HUDEP-2 (cell line): ENCODE results near the gene ERC2.

ENCODE experiments used
- DNase-seq, 76 experiments: peaks; one replicate each; lab custom pipeline; 2025; ENCODE audit not compliant: unreplicated experiment in 76 of 76; lab: John Stamatoyannopoulos, UW

The ERC2 gene

DNA sequence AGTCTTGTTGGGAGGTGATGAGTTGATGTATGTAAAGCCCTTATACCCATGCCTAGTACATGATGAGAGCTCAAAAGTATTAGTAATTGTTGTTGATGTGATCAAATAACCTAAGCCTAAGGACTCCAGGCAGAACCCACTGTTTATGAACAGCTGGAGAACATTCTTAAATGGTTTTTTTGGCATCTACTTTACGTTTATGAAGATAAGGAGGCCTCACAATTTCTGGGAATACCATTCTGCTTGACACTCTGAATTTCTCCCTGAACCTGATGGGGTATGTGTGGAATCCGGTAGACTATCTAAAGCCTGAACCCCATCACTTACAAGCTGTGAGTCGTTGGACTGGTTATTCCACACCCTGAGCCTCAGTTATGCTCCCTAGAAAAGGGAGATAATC is 736.5 kb downstream of the ERC2 start:
- no peak for DNase-seq

- DNase-seq: no peak
These were observed 738.7 kb downstream of the ERC2 start for GRCh38 chr3:55729546-55729945.

DNA sequence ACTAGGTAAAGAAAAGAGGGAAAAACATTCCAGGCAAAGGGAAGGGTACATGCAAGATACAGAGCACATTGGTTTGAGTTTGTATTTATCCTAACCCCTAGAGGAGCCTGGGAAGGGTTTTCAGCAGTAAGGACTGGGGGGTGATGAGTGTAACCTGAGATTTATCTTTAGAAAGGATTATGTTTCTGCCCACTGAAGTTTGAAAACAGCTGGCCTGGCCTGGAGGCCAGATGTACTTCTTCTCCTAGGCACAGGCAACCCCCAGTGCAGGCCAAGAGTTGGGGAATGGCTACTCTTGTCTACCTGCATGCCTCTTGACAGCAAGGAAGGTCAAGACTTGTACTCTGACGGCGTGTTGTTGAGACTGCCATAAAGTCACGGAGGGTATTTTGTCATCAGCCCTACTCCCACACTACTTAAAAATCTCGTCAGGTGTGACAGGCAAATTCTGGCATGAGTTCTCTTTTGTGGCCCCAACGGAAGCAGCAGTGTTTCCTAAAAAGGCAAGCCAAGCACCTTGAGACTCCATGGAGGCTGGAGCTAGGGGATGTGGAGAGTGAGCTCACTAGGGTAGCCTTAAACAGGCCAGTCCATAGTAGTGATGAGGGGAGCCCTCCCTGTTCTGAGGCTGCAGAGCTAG is 739.7 kb downstream of the ERC2 start:
- DNase-seq: no peak

GRCh38 chr3:55726501-55726775 is 741.8 kb downstream of the ERC2 start:
- DNase-seq: no peak

DNA sequence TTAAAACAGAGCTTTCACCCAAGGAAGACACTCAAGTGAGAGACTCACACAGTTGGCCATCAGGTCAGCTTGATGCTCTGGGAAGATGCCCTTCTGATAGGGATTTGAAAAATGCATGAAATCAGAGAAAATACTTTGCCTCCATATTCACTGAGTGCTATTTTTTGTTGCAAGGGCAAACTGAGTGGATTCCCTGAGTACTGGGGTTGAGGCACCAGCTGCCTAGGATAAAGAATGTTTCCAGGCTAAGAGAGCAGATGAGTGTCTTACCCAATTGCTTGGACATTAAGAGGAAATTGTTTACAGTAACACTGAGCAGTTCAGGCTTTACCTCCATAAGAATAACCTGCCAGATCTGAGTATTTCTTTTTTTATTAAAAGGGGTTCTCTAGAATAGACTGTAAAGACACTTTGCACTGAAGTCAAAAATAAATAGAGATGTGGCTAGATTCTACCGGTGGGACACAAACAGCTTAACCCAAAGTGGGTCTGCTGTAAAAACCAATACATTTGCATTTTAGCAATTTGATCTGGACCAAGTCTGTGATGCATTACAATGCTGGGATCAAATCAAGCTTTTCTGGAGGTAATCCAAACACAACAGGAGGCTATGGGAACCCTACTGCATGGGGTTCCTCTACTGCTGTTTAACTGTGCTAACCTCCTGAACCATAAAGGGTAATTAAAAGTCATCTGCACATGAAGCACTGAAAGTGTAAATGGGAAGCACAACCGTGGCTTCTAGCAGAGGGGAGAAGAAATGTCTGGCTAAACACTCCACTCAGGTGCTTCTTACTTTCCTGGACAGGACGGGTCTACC is 742.4 kb downstream of the ERC2 start:
- DNase-seq: no peak

GRCh38 chr3:55724821-55725220 is 743.4 kb downstream of the ERC2 start:
- no peak for DNase-seq

DNA sequence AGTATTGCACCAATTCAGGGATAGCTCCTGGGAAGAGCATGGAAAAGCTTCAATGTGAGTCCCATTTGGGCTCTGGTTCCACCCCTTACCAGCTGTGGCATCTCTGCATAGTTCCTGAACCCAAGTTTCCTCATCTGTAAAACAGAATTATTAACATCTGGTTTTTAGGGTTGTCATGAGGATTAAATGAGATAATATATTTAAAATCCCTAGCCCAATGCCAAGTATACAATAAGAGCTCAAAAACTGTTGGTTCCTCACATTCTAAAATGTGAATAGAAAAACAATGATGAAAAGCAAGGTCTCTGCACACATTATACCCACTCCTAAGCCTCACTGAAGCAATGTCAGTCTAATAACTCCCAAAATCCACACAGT is 743.9 kb downstream of the ERC2 start:
- DNase-seq: no peak

- DNase-seq: no peak
These were observed 744.4 kb downstream of the ERC2 start for GRCh38 chr3:55723653-55724406.

DNA sequence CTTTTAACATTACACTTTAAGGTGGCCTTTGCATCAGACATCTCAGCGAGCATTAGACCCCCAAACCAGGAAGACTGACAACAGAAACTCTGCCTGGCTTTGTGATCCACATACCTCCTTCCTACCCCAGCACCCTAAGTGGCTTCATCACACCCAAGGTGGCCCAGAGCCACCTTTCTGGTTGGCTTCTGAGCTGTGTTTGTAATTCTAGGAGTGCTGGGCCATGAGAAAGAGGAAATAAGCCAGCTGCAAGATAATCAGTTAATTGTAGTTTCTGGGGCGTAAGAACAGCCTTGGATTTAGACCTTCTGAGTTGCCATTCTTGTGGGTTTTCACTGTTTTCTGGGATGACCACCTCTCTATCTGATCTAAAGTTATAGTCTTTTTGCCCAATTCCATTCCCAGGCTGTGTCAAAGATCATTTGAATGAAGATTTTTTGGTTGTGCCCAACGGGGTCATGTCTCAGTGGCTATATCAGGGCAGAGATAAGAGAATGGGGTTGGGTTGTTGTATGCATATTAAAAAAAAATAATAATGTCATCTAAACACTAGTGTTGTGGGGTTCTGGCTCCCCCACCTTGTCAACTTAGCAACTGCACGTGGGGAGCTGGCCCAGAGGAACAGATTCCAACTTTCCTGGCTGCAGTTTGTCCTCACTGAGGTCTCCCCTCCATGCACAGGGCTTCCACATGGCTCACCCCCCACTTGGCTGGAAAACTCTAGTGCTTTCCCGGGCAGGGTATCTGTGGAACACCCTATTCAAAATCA is 746.4 kb downstream of the ERC2 start:
- DNase-seq: peak in 2 of 76 experiments; percentile 1 to 3

- DNase-seq: no peak
These were observed 747.7 kb downstream of the ERC2 start for GRCh38 chr3:55720614-55721013.

DNA sequence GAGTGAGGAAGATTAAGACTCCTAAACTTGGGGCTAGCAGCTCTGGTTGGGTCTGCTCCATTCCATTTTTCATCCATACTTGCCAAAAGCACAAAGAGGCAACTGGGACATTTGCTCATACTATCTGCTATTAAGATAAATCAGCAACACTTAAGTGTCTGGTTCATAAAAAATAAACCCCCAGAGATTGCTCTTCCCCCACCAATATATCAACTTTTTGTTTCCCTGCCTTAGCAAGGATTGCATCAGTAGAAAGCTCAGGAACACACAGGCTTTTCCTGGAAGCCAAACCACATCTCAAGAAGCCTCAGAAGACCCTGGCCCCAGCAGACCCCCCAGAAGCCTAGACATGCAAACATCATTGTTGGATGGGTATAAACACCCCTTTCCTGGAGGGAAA is 748.8 kb downstream of the ERC2 start:
- no peak for DNase-seq

DNA sequence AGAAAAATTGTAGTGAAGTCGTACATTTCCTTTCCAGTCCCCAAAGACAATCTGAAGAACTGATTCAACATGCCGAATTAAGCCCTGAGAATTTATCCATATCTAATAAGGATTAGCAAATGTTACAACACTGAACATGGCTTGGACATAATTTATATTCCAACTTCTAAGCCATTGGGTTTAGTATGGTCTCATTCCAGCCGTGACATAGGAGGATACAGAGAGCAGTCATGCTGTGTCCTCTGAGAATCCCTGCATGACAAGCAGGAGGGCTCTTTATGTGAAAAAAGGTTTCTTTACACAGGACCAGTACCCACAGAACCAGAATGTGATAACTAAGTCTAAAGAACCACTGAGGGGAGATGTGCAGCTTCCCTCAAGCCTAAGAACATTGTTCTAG is 749.3 kb downstream of the ERC2 start:
- no peak for DNase-seq

DNA sequence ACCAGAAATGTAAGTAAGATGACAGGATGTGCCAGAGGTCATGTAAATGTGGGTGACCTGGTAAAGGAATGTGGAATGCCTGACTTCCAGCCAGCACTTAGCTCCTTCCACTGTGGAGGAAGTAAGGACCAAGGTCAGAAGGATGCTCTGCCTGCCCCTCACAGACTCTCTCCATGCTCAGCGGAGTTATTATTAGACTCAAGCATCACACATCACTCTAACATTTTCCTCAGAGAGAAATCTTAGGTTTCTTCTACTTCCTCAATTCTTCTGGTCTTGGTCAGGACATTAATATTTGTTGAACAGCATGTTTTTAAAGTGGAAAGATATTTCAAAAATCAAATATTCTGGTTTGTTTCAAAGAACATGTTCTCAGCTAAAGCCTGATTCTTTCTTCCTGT is 749.7 kb downstream of the ERC2 start:
- DNase-seq: no peak

- DNase-seq: no peak
These were observed 750.2 kb downstream of the ERC2 start for GRCh38 chr3:55718074-55718473.

GRCh38 chr3:55717481-55717880 is 750.8 kb downstream of the ERC2 start:
- DNase-seq: no peak

GRCh38 chr3:55716611-55717225 is 751.5 kb downstream of the ERC2 start:
- DNase-seq: peak in 1 of 76 experiments; percentile 1

- DNase-seq: no peak
These were observed 752.2 kb downstream of the ERC2 start for GRCh38 chr3:55716044-55716443.

- DNase-seq: no peak
These were observed 754.2 kb downstream of the ERC2 start for GRCh38 chr3:55714057-55714456.

DNA sequence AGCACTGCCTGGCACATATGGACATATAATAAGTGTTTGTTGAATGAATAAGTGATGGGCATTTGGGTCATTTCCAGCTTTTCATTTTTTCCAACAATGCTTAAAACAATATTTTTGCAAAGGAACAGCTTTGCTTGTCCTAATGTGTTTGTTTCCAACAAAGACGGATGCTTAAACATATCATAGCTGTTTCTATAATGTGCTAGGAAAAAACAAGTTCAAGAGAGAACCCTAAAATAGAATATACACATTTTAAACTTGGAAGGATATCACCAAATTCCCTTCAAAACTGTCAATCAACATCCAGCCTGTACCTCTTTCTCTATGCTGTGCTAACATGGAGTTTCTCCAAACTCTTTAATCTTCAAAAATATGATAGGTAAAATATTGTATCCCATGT is 756.6 kb downstream of the ERC2 start:
- DNase-seq: no peak

- no peak for DNase-seq
These were observed 758.8 kb downstream of the ERC2 start for GRCh38 chr3:55709411-55710012.
